ENCODE results near the gene GDPD5. TPM values are rescaled to one million over a fixed set of nuclear protein-coding genes. Genes with fewer than 3 reads are reported as not detected.

GDPD5 gene
- total RNA-seq, 1 experiment from 2014 or later = 7.8 TPM

DNA sequence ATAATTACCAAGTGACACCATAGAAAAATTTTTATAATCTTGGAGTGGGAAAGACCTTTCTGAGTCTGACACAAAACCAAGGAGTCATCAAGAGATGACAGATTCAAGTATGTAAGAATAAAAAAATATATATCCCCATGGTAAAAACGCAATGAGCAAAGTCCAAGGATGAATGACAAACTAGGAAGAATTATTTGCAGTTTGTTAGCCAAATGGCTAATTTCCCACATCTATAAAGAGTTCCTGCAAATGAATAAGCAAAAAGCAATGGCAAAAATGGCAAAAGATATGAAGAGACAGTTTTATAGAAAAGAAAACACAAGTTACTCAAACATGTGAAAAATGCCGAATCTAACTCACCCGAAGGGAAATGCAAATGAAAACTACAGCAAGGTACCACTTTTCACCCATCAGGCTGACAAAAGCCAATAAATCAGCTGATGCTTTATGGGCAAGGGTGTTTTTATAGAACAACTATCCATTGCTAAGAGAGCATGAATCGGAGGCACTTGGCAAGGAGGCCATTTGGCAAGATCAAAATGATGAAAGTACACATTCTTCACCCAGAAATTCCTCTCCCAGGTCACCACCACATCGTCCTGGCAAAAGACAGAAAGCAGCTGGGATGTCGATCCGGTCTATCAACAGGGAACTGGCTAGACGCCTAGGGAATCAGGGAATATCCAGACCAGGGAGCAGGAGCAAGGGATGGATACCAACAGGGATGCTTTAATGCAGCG lies 71.7 kb downstream of the GDPD5 start:
- Histone ChIP-seq H3K9ac (ENCODE audit: extremely low read depth, insufficient read length, low read length) (no peak overlapping the region), H3K79me1 (ENCODE audit: insufficient read depth, low read depth, low read length, poor library complexity, severe bottlenecking) (no peaks in the 10 kb centered on the region), H3K18ac (ENCODE audit: insufficient read length, low read depth, low read length) (no peak overlapping the region), H3K4me1 (ENCODE audit: insufficient read depth, low read length) (no peaks in the 10 kb centered on the region), H3K23me2 (ENCODE audit: insufficient read length, low read depth, low read length, poor library complexity, severe bottlenecking) (no peaks in the 10 kb centered on the region), H2AFZ (ENCODE audit: low read length) (no peak overlapping the region), H2BK12ac (ENCODE audit: insufficient read length, low read depth, low read length) (no peak overlapping the region), H3K4ac (ENCODE audit: low read depth, low read length) (no peak overlapping the region), H3K14ac (ENCODE audit: insufficient read depth, low read length) (no peak overlapping the region), H3K27ac (ENCODE audit: insufficient read length, low read depth, low read length) (no peak overlapping the region), H3K23ac (ENCODE audit: insufficient read length, low read depth, low read length) (no peak overlapping the region), H4K5ac (ENCODE audit: insufficient read length, low read depth, low read length) (no peak overlapping the region), H3K27me3 (ENCODE audit: insufficient read depth, low read length) (no peaks in the 10 kb centered on the region), H4K91ac (ENCODE audit: insufficient read length, low read depth, low read length) (no peak overlapping the region), H3T11ph (ENCODE audit: low read length) (no peak overlapping the region), H4K20me1 (ENCODE audit: control insufficient read depth, insufficient read depth, insufficient read length) (no peaks in the 10 kb centered on the region), H2BK5ac (ENCODE audit: insufficient read length, low read length) (no peak overlapping the region), H2BK15ac (ENCODE audit: low read depth, low read length) (no peak overlapping the region), H3K4me2 (ENCODE audit: insufficient read depth, insufficient read length, low read length) (no peak overlapping the region), H4K8ac (replicated peaks; ENCODE audit: insufficient read length, low read depth, low read length) (no peak overlapping the region), H2BK120ac (ENCODE audit: low read depth, low read length, poor library complexity, severe bottlenecking) (no peak overlapping the region), H2AK5ac (ENCODE audit: insufficient read length, low read length) (no peak overlapping the region), H3K56ac (ENCODE audit: insufficient read length, low read depth, low read length) (no peak overlapping the region), H3K79me2 (ENCODE audit: insufficient read depth, low read length) (no peaks in the 10 kb centered on the region), H3K9me3 (ENCODE audit: control insufficient read depth, low read depth, low read length) (no peaks in the 10 kb centered on the region), H2BK20ac (ENCODE audit: low read depth, low read length, poor library complexity, severe bottlenecking) (no peak overlapping the region)
- TF ChIP-seq, protein P1, sequence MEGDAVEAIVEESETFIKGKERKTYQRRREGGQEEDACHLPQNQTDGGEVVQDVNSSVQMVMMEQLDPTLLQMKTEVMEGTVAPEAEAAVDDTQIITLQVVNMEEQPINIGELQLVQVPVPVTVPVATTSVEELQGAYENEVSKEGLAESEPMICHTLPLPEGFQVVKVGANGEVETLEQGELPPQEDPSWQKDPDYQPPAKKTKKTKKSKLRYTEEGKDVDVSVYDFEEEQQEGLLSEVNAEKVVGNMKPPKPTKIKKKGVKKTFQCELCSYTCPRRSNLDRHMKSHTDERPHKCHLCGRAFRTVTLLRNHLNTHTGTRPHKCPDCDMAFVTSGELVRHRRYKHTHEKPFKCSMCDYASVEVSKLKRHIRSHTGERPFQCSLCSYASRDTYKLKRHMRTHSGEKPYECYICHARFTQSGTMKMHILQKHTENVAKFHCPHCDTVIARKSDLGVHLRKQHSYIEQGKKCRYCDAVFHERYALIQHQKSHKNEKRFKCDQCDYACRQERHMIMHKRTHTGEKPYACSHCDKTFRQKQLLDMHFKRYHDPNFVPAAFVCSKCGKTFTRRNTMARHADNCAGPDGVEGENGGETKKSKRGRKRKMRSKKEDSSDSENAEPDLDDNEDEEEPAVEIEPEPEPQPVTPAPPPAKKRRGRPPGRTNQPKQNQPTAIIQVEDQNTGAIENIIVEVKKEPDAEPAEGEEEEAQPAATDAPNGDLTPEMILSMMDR (conservative IDR thresholded peaks at IDR 0.05) = no peak
- Mint-ChIP-seq H3K27me3 (ENCODE audit: low read depth) (peaks cover 4% of the 10 kb centered on the region; the same call in 1 of the 2 replicates), H3K4me1 (peaks cover 10 to 16% of the 10 kb centered on the region in 2 experiments; a peak in 2 of 4 replicates), H3K36me3 (ENCODE audit: insufficient read depth in 1 of 3, low read depth in 3 of 3) (no peaks in the 10 kb centered on the region), H3K9me3 (no peaks in the 10 kb centered on the region), H3K27ac (no peak overlapping the region; a peak in 1 of 7 replicates), H3K4me3 (no peak overlapping the region)
- no peak for DNase-seq
- no CpG with 5 or more reads among the region's 9 CpGs for WGBS (ENCODE audit: extremely low coverage, insufficient read length, low lambda C conversion rate)
